ENCODE data around the gene TTC22. TPM values are rescaled to one million over a fixed set of nuclear protein-coding genes. Genes with fewer than 3 reads are reported as not detected.
"Not testable (repeated sequence)": the region's sequence is repeated elsewhere in the genome, so short reads cannot be mapped to it uniquely, and the experiment has no call there.

Gene TTC22
- total RNA-seq, 1 donor from 2014 or later: not detected

DNA sequence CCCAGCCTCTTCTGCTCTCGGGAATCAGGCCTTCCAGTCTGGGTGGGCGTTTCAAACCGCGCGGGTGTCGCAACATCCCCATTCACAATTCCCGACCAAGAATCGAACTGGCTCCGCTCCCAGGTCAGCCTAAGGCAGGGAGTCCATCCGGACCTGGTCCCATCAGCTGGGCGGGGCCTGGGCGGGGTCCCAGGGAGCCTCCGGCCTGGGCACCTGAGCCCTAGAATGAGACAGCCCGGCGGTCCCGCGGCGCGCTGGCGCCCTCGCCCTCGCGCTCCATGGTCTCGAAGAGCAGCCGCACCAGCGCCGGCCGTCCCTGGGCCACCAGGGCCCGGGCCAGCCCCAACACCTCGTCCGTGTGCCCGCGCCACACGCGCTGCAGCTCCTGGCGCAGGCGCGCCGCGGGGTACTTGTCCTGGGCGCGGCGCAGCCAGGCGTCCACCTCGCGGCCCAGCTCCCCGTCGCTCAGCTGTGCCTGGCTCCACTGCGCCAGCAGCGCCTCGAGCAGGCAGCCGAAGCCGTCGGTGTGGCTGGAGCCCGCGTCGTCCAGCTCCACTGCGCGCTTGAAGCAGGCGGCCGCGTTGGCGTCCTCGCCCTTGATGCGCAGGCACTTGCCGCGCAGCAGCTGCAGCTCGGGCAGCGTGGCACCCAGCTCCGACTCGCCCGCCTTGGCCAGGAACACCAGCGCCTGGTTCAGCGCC lies 19.9 kb downstream of the TTC22 start:
- Mint-ChIP-seq H3K27ac (ENCODE audit: unreplicated experiment) (no peak overlapping the region), H3K4me1 (ENCODE audit: low read depth, unreplicated experiment) (peaks cover 4% of the 10 kb centered on the region), H3K9me3 (ENCODE audit: unreplicated experiment) (peaks cover 2% of the 10 kb centered on the region), H3K36me3 (ENCODE audit: unreplicated experiment) (peaks cover 5% of the 10 kb centered on the region), H3K4me3 (ENCODE audit: unreplicated experiment) (peak overlapping the region; percentile 63), H3K27me3 (ENCODE audit: unreplicated experiment) (peaks cover 14% of the 10 kb centered on the region)
- TF ChIP-seq, protein P1, sequence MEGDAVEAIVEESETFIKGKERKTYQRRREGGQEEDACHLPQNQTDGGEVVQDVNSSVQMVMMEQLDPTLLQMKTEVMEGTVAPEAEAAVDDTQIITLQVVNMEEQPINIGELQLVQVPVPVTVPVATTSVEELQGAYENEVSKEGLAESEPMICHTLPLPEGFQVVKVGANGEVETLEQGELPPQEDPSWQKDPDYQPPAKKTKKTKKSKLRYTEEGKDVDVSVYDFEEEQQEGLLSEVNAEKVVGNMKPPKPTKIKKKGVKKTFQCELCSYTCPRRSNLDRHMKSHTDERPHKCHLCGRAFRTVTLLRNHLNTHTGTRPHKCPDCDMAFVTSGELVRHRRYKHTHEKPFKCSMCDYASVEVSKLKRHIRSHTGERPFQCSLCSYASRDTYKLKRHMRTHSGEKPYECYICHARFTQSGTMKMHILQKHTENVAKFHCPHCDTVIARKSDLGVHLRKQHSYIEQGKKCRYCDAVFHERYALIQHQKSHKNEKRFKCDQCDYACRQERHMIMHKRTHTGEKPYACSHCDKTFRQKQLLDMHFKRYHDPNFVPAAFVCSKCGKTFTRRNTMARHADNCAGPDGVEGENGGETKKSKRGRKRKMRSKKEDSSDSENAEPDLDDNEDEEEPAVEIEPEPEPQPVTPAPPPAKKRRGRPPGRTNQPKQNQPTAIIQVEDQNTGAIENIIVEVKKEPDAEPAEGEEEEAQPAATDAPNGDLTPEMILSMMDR (IDR thresholded peaks at IDR 0.05; ENCODE audit: partially characterized antibody, unreplicated experiment): no peak
- DNase-seq: peak; percentile 64

DNA sequence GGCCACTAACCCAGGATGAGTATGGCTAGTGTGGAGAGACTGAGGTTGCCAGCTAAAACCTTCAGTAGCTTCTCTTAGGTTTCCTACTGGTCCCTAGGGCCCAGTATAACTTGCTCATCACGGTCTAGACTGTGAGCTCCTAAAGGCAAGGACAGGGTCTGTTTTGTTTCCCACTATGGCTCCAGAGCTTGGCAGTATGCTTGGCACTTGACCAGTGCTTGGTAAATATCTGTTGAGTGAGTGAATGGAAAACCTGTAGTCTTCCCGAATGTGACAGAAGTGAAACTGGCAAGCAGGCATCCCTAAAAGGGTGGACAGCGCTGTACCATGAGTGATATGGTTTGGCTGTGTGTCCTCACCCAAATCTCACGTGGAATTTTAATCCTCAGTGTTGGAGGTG lies 23.7 kb downstream of the TTC22 start:
- Mint-ChIP-seq H3K36me3 (ENCODE audit: unreplicated experiment) (peaks cover 5% of the 10 kb centered on the region), H3K9me3 (ENCODE audit: unreplicated experiment) (peaks cover 2% of the 10 kb centered on the region), H3K4me3 (ENCODE audit: unreplicated experiment) (no peak overlapping the region), H3K27me3 (ENCODE audit: unreplicated experiment) (peaks cover 14% of the 10 kb centered on the region), H3K27ac (ENCODE audit: unreplicated experiment) (no peak overlapping the region), H3K4me1 (ENCODE audit: low read depth, unreplicated experiment) (peaks cover 8% of the 10 kb centered on the region)
- no peak for DNase-seq
- TF ChIP-seq, protein P1 (IDR thresholded peaks at IDR 0.05; ENCODE audit: partially characterized antibody, unreplicated experiment): no peak

DNA sequence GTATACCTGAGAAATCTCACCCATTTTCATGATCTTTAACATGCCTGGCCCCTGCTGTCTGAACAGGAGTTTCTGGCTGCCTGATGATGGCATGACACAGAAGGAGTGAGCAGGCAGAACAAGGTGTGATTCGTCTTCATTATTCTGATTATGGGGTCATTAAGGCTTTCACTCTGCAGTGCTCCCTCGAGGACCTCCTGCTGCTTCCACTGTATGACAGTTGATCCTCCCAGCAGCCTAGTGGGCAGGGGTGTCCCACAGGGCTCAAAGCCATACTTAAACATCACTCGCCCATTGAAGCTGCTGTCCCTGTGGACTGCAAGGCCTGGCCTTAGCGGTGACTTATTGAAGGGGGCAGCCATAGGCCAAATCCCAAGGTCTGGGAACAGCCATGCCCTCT lies 24.1 kb downstream of the TTC22 start:
- H3K36me3 Mint-ChIP-seq (ENCODE audit: unreplicated experiment): peaks cover 5% of the 10 kb centered on the region
- no peak overlapping the region for H3K27ac Mint-ChIP-seq (ENCODE audit: unreplicated experiment)
- peaks cover 8% of the 10 kb centered on the region for H3K4me1 Mint-ChIP-seq (ENCODE audit: low read depth, unreplicated experiment)
- peaks cover 2% of the 10 kb centered on the region for H3K9me3 Mint-ChIP-seq (ENCODE audit: unreplicated experiment)
- TF ChIP-seq, protein P1 (IDR thresholded peaks at IDR 0.05; ENCODE audit: partially characterized antibody, unreplicated experiment): no peak
- peaks cover 12% of the 10 kb centered on the region for H3K27me3 Mint-ChIP-seq (ENCODE audit: unreplicated experiment)
- no peak for DNase-seq
- H3K4me3 Mint-ChIP-seq (ENCODE audit: unreplicated experiment): no peak overlapping the region

DNA sequence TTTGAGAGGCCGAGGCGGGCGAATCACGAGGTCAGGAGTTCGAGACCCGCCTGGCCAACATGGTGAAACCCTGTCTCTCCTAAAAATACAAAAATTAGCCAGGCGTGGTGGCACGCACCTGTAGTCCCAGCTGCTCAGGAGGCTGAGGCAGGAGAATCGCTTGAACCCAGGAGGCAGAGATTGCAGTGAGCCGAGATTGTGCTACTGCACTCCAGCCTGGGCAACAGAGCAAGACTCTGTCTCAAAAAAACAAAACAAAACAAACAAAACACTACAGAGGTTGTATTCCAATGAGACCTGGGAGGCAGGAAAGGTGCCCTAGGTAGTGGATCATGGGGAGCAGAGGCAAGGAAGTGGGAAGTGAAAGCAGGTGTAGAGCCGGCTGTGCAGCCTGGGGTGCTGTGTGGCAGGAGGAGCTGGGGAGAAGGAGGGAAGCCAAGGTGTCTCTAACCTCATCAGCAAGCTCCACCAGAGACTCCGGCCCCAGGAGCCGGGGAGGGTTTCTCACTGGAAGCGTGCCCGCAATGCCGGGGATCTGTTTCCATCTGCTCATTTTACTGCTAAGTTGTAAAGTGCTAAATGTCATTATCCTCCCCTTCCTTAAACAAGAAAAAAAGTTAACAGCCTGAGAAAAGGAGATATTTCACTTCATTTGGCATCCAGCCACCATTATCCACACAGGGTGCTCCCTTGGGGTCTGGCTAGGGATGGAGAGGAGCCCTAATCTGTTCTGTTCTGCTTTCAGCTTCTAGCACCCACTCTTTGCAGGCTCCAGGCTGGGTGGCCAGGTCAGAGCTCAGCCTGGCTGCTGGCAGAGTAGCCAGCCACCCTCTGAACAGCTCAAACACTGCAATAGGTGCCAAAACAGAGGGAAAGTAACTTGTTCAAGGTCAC lies 25.0 kb downstream of the TTC22 start:
- not testable (repeated sequence) for H3K27me3 Mint-ChIP-seq (ENCODE audit: unreplicated experiment); DNase-seq; H3K4me1 Mint-ChIP-seq (ENCODE audit: low read depth, unreplicated experiment); H3K9me3 Mint-ChIP-seq (ENCODE audit: unreplicated experiment); H3K36me3 Mint-ChIP-seq (ENCODE audit: unreplicated experiment); H3K27ac Mint-ChIP-seq (ENCODE audit: unreplicated experiment); H3K4me3 Mint-ChIP-seq (ENCODE audit: unreplicated experiment)

DNA sequence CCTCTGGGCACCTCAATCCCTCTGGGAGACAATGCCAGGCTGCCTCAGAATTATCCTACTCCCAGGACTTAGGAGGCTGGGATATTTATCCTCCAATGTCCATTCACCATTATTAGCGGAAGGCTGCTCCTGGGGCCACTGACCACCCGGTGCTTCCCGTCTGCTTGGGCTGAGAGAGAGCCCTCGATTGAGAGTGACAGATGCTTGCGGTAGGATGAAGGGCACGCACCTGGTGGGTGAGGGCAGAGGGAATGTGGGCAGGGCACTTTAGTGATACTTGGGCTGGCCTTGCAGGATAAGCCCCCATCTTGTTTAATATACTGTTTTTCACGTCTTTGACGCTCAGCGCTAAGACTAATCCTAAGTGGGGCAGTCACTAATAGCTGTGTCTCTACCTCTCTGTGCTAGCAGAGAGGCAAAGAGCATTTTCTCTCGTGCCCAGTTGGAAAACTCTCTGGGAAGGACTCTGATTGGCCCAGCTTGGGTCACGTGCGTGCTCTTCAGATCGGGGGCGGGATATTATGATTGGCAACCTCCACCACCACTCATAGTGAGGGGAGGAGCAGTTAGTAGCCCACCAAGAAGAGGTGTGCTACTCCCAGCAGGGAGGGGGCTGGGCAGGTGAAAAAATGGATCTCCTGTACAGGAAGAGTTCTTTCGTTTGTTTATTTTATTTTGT lies 26.2 kb downstream of the TTC22 start:
- peak; percentile 63 for DNase-seq
- no peak overlapping the region for H3K4me3 Mint-ChIP-seq (ENCODE audit: unreplicated experiment)

More for the DNA sequence above, 26.2 kb downstream of the TTC22 start:
- H3K27ac Mint-ChIP-seq (ENCODE audit: unreplicated experiment): no peak overlapping the region
- H3K9me3 Mint-ChIP-seq (ENCODE audit: unreplicated experiment): no peaks in the 10 kb centered on the region
- H3K36me3 Mint-ChIP-seq (ENCODE audit: unreplicated experiment): peaks cover 5% of the 10 kb centered on the region
- peaks cover 8% of the 10 kb centered on the region for H3K27me3 Mint-ChIP-seq (ENCODE audit: unreplicated experiment)
- H3K4me1 Mint-ChIP-seq (ENCODE audit: low read depth, unreplicated experiment): peaks cover 8% of the 10 kb centered on the region
- TF ChIP-seq, protein P1 (IDR thresholded peaks at IDR 0.05; ENCODE audit: partially characterized antibody, unreplicated experiment): no peak
